GM19239 (cell line): ENCODE data around the gene MYO7B.

Experiments used
- DNase-seq: peaks from one replicate; pipeline ENCODE4 v3.0.0; 2011; ENCODE audit warnings: low spot score; ENCODE audit not compliant: insufficient read length
- FAIRE-seq: peaks from 2 replicates; lab custom pipeline; 2011; peaks lifted over from hg19 to GRCh38; lab: Jason Lieb, UNC

Gene MYO7B

DNA sequence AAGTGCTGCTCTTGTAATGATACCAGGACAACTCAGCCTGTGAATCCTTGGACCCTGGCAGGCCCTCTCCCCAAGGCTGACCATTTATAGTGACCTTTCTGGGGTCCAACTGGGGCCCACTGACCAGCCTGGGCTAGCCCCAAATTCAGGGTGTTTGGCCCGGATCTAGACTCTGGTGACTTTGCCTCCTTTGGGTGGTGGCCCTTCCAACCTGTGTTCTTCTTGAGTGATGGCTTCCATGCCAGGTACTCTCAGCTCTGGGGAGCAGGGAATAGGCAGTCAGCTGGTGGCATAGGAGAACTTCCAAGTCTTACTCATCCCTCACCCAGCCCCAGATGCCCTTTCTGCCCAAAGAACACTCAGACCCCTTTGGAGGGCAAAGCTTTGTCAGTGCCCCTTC is 10.3 kb downstream of the MYO7B start:
- FAIRE-seq: no peak

DNA sequence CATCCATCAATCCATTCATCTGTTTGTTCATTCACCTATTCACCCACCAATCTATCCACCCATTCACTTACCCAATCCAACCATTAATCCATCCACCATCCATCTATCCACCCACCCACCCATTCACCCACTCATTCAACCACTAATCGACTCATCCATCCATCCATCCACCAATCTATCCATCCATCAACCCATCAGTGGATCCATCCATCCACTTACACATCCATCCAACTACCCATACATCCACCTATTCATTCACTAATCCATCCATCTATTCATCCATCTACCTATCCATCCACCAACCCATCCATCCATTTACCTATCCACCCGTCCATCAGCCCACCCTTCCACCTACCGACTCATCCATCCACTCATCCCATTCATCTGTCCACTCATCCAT is 11.3 kb downstream of the MYO7B start:
- DNase-seq (no peak), FAIRE-seq (no peak)

More for the DNA sequence above, 10.3 kb downstream of the MYO7B start:
- no peak for DNase-seq

GRCh38 chr2:127551221-127551930 is 15.9 kb downstream of the MYO7B start:
- no peak for FAIRE-seq

GRCh38 chr2:127552336-127552735 is 16.9 kb downstream of the MYO7B start:
- DNase-seq: no peak
- no peak for FAIRE-seq

More at GRCh38 chr2:127551221-127551930, 15.9 kb downstream of the MYO7B start:
- no peak for DNase-seq

GRCh38 chr2:127552846-127553245 is 17.4 kb downstream of the MYO7B start:
- FAIRE-seq (no peak), DNase-seq (no peak)

- DNase-seq: no peak
- FAIRE-seq: no peak
Measured at GRCh38 chr2:127558911-127559310, 23.4 kb downstream of the MYO7B start.

DNA sequence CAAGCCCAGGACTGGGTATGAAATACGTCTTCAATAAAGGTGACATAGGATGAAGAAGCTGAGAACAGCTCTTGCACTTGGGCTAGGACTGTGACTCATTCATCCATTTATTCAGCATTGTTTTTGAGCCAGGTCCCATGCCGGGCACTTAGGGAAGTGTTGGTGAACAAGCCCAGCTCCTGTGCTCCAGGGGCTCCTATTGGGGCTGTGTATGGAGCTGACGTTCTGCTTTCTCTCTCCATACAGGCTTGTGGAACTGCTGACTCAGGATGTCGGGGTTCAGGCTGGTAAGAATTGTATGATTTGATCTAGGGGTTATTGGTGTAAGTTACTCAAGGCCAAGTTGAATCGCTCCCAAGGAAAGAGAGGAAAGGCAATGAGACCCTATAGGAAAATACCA is 24.0 kb downstream of the MYO7B start:
- FAIRE-seq (no peak), DNase-seq (no peak)

- FAIRE-seq (no peak), DNase-seq (no peak)
Measured at GRCh38 chr2:127560201-127560930, 24.9 kb downstream of the MYO7B start.

DNA sequence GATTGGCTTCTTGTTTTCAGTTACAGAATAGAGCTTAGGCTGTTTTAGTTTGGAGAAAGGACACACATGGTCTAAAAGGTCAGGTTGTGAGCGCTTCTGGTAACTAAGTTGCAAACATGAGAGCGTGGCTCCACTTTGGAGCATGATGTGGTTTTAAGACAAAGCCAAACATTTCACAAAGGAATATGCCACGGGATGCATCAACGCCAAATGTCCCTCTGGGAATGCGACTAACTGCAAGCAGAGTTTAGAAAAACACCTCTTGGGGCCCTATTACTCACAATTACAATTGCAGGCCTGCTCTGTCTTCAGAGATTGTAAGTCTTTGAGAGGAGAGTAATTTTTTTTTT is 25.4 kb downstream of the MYO7B start:
- DNase-seq: no peak
- FAIRE-seq: no peak

DNA sequence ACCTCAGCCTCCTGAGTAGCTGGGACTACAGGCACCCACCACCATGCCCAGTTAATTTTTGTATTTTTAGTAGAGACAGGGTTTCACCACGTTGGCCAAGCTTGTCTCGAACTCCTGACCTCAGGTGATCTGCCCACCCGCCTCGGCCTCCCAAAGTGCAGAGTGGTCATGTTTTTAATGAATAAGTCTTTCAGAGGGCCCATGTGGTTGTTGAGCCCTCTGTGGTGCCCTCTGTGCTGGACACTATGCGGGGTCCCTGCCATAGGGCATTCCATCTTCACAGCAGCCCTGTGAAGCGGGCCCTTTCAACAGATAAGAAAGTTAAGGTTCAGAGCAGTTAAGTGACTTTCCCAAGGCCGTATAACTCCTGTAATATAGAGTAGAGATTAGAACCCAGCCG is 25.9 kb downstream of the MYO7B start:
- FAIRE-seq (no peak), DNase-seq (no peak)

- FAIRE-seq: no peak
- DNase-seq: no peak
Measured at GRCh38 chr2:127562936-127563335, 27.5 kb downstream of the MYO7B start.

- FAIRE-seq (peak; percentile 100), DNase-seq (peak; percentile 88)
Measured at GRCh38 chr2:127563458-127564428, 28.3 kb downstream of the MYO7B start.

DNA sequence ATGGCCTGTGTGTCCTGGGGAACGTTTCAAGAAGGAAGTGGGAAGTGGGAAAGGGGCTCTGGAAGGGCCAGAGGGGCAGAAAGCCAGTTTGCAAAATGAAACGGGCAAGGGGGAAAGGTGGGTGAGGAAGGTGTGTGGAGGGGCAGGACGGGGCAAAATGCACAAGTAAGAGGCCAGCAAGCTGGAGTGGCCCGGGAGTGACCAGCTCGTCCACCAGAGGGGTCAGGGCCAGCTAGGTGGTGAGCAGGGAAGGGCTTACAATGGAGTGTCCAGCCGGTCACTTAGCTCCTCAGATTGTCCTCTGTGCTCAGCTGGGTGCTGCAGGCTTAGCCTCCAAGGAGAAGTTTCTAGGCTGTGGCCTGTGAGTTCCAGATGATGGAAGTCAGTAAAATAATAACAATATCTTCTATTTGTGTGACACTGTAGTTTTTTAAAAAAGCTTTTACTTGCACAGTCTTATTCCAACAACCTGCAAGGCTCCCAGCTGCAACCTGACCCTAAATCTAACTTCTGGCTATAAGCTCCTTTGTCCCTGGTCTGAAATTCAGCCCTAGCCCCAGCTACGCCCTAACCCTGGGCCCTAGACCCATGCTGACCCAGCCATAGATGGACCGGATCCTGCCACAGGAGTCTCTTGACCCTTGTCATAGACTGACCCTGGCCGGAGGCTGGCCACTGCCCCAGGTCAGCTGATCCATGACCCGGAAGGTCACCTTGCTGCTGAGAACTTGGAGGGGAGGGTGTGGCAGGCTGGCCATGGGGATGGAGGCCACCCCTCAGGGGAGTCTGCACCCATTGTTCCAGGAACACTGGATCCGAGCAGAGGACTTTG is 29.2 kb downstream of the MYO7B start:
- FAIRE-seq (peak; percentile 14), DNase-seq (no peak)

DNA sequence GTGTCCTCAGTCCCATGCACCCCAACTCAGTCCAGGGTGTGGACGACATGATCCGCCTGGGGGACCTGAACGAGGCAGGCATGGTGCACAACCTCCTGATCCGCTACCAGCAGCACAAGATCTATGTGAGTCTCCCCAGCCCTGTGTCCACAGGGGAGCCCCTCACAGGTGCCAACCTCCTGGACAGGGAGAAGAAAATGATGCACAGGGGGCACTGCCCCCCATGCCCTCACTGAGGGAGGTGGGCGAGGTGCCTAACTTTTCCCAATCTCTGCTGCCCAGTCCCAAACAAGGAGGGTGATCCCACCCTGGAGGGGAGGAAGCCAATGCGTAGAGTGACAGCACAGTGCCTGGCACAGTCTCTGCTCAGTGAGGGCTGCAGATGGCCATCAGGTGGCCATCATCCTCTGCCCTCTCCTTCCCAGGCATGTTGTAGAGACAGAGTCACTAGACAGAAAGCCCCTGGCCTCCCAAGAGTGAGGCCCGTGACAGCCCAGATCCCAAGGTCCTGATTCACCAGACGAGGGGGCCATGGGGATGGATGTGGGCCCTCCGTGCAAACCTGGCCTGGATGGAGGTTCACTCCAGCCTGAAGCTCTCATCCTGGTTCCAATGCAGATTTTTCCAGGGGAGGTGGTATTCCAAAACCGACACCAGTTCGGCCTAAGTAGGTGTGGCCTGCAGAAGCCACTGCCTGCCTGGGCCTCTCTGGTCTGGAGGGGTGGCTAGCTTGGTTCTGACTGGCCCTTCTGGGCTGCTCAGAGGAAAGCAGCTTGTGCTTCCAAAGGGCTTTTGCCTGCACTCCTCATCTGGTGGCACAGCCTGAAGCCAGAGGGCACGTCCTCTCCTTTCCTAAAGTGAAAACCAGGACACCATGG is 30.0 kb downstream of the MYO7B start:
- no peak for DNase-seq
- no peak for FAIRE-seq

GRCh38 chr2:127566139-127566417 is 30.6 kb downstream of the MYO7B start:
- DNase-seq: no peak
- no peak for FAIRE-seq

DNA sequence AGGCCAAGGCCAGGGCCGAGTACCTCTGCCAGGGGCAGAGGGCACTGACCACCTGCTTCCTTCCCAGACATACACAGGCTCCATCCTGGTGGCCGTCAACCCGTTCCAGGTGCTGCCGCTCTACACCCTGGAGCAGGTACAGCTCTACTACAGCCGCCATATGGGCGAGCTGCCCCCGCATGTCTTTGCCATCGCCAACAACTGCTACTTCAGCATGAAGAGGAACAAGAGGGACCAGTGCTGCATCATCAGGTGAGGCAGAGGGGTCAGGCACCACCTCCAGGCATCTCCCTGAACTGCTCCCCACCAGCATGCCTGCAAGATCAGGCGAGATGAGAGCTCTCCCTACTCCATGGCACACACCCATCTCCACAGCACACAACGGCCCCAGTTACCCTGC is 31.1 kb downstream of the MYO7B start:
- FAIRE-seq (no peak), DNase-seq (no peak)

GRCh38 chr2:127567351-127567854 is 31.9 kb downstream of the MYO7B start:
- DNase-seq: no peak
- no peak for FAIRE-seq

DNA sequence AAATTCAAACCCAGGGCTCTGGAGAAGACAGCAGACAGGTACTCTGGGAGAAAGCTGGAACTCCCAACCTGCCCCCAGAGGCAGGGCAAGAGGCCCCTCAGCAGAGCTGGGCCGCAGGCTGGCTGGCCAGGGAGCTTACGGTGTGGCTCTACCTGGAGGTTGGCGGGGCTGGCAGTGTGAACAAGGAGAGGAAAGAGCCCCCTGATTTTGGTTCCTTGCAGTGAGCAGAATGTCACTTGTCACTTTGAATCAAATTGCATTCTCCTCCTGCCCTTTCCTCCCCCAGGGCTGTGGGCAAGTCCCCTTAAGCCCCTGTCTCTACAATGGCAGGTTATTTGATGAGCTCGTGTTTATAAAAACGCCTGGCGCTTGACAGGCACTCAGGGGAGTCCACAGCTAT is 32.6 kb downstream of the MYO7B start:
- FAIRE-seq: no peak

GRCh38 chr2:127569666-127570065 is 34.2 kb downstream of the MYO7B start:
- FAIRE-seq: no peak

More for the DNA sequence above, 32.6 kb downstream of the MYO7B start:
- no peak for DNase-seq

More at GRCh38 chr2:127569666-127570065, 34.2 kb downstream of the MYO7B start:
- no peak for DNase-seq
